HepG2 (cell line): ENCODE results near the gene KRTAP10-8. TPM values are rescaled to one million over a fixed set of nuclear protein-coding genes. Genes with fewer than 3 reads are reported as not detected.

ENCODE experiments used
- ATAC-seq: fragments of 200-7000 bp; cut with Tn5 transposase; 3 replicates; pipeline ENCODE4 v1.9.1; 2020; ENCODE audit warnings: mild to moderate bottlenecking, moderate library complexity
- BruUV-seq: library from RNA; stranded (reverse); fragments of 400-500 nt; replicated peaks from 2 replicates; lab custom pipeline; 2021; lab: Mats Ljungman, UMichigan
- CTCF ChIA-PET: fragments of 300-600 bp; formaldehyde crosslinking; extraction: SDS; loops from one replicate; lab custom pipeline; 2021; ENCODE audit warnings: low total read pairs, inconsistent platforms, low intra/inter-chr PET ratio; lab: Yijun Ruan, JAX
- POLR2A ChIA-PET: fragments of 350-600 bp; sonication (Branson Sonifier 250); formaldehyde crosslinking; loops from one replicate; lab custom pipeline; 2020; ENCODE audit warnings: antibody characterized with exemption, inconsistent platforms; lab: Yijun Ruan, JAX
- DNase-seq: peaks from one replicate; pipeline ENCODE4 v3.0.0-alpha.2; 2015; ENCODE audit warnings: low spot score
- FAIRE-seq: peaks from 3 replicates; lab custom pipeline; 2011; peaks lifted over from hg19 to GRCh38; lab: Jason Lieb, UNC
- H2AFZ ChIP-seq: one replicate; pipeline ENCODE4 v1.6.1; 2011; ENCODE audit warnings: low read length, inconsistent platforms
- H3K27ac ChIP-seq: fragments of 300-600 bp; 3 replicates; pipeline ENCODE4 v1.8.0; 2011; ENCODE audit warnings: mixed run types, mild to moderate bottlenecking, mixed read lengths, low read length, inconsistent platforms; ENCODE audit not compliant: insufficient read depth; ENCODE audit errors: extremely low read length
- H3K27me3 ChIP-seq, 2 experiments: fragments of 200-600 bp in 1 of 2; 2 replicates in 1 of 2; 3 replicates in 1 of 2; pipeline versions ENCODE4 v1.6.0 to v1.8.0; 2011; ENCODE audit warnings: low read length in 2 of 2, mild to moderate bottlenecking in 2 of 2, moderate library complexity in 2 of 2, inconsistent platforms in 1 of 2; ENCODE audit not compliant: insufficient read depth in 2 of 2, control insufficient read depth in 1 of 2
- H3K36me3 ChIP-seq, 2 experiments: fragments of 200-600 bp in 1 of 2; replicated peaks in 1 of 2; 2 replicates in 1 of 2; 3 replicates in 1 of 2; pipeline versions ENCODE4 v1.5.1 to v1.8.0; 2011; ENCODE audit warnings: low read length in 2 of 2, inconsistent platforms in 1 of 2; ENCODE audit not compliant: insufficient read depth in 2 of 2, control insufficient read depth in 1 of 2
- H3K4me1 ChIP-seq: 2 replicates; pipeline ENCODE4 v1.5.1; 2012; ENCODE audit warnings: low read length, inconsistent platforms; ENCODE audit not compliant: insufficient read depth
- H3K4me2 ChIP-seq: 2 replicates; pipeline ENCODE4 v1.6.0; 2011; ENCODE audit warnings: low read depth, low read length, inconsistent platforms
- H3K4me3 ChIP-seq, 3 experiments: fragments of 200-600 bp in 1 of 3; sonication (generic), shearing (Covaris generic) in 1 of 3; replicated peaks in 1 of 3; 2 replicates each; pipeline ENCODE4 v1.5.1; 2011 to 2016; ENCODE audit warnings: low read length in 3 of 3, inconsistent platforms in 2 of 3, low read depth in 2 of 3, mild to moderate bottlenecking in 2 of 3, control low read depth in 1 of 3, mixed read lengths in 1 of 3; ENCODE audit not compliant: insufficient read depth in 1 of 3
- H3K79me2 ChIP-seq: one replicate; pipeline ENCODE4 v1.6.1; 2011; ENCODE audit warnings: low read length, inconsistent platforms; ENCODE audit not compliant: insufficient read depth
- H3K9ac ChIP-seq: 2 replicates; pipeline ENCODE4 v1.6.0; 2011; ENCODE audit warnings: mild to moderate bottlenecking, low read depth, low read length, inconsistent platforms; ENCODE audit not compliant: insufficient read depth
- H3K9me3 ChIP-seq: 2 replicates; pipeline ENCODE4 v1.5.1; 2012; ENCODE audit warnings: mild to moderate bottlenecking, low read length
- H4K20me1 ChIP-seq: 2 replicates; pipeline ENCODE4 v1.6.0; 2011; ENCODE audit warnings: inconsistent platforms, mild to moderate bottlenecking, low read length, moderate library complexity; ENCODE audit not compliant: insufficient read depth
- FOXK1 ChIP-seq: sonication (generic); formaldehyde crosslinking; IDR thresholded peaks from 2 replicates; pipeline ENCODE4 v1.4.0; 2020; ENCODE audit warnings: low read depth, missing genetic modification reagents, borderline replicate concordance
- KMT2B ChIP-seq: IDR thresholded peaks from 2 replicates; pipeline ENCODE4 v1.6.1; 2016; ENCODE audit warnings: missing genetic modification reagents, missing compliant biosample characterization
- NFRKB ChIP-seq: fragments of 450-650 bp; IDR thresholded peaks from 2 replicates; pipeline ENCODE4 v1.6.1; 2017
- PHF8 ChIP-seq: sonication (generic); formaldehyde crosslinking; IDR thresholded peaks from 2 replicates; pipeline ENCODE4 v1.5.0; 2020; ENCODE audit warnings: missing genetic modification reagents
- SATB2 ChIP-seq: sonication (generic); formaldehyde crosslinking; IDR thresholded peaks from 2 replicates; pipeline ENCODE4 v1.5.0; 2020; ENCODE audit warnings: missing genetic modification reagents
- ZNF20 ChIP-seq: sonication (generic); formaldehyde crosslinking; IDR thresholded peaks from 2 replicates; pipeline ENCODE4 v1.4.0; 2020; ENCODE audit warnings: mild to moderate bottlenecking, moderate library complexity, missing genetic modification reagents
- ZNF232 ChIP-seq: sonication (generic); formaldehyde crosslinking; IDR thresholded peaks from 2 replicates; pipeline ENCODE4 v1.4.0; 2020; ENCODE audit warnings: missing genetic modification reagents, borderline replicate concordance
- ZNF335 ChIP-seq: sonication (generic); formaldehyde crosslinking; IDR thresholded peaks from 2 replicates; pipeline ENCODE4 v1.4.0; 2020; ENCODE audit warnings: missing genetic modification reagents
- ZNF550 ChIP-seq: sonication (generic); formaldehyde crosslinking; IDR thresholded peaks from 2 replicates; pipeline ENCODE4 v1.4.0; 2020; ENCODE audit warnings: mild to moderate bottlenecking, missing genetic modification reagents, borderline replicate concordance
- WGBS: methylation state at CpG from one replicate; pipeline ENCODE4 v1.1.6; 2017; ENCODE audit warnings: low lambda C conversion rate; 5-methylcytosine and 5-hydroxymethylcytosine counted together
- in situ Hi-C: cut with HindIII; loops from 2 replicates; pipeline ENCODE4 v1.10.0; 2017; ENCODE audit warnings: low pct_unique_long_range_greater_than_20kb; ENCODE audit not compliant: extremely low pct_ligation_motif_present
- intact Hi-C: fragments of 100-400 bp; cut with micrococcal nuclease; formaldehyde crosslinking; loops from one replicate; pipeline ENCODE4 v1.10.0; 2022; ENCODE audit not compliant: unreplicated experiment
- polyA plus RNA-seq, 8 experiments: library from polyadenylated mRNA; depleted of rRNA in 3 of 8; stranded (reverse) in 7 of 8; unstranded in 1 of 8; fragments of >200 nt; fragmentation: Illumina TruSeq in 4 of 8; extraction: Trizol in 4 of 8; gene quantifications; 2 replicates each; pipeline versions ENCODE4 v1.2.1 to v1.2.3, GENCODE V29; 2011 to 2016; ENCODE audit warnings: low read depth in 4 of 8, missing spikeins in 1 of 8, mixed read lengths in 1 of 8; ENCODE audit not compliant: insufficient read depth in 1 of 8
- total RNA-seq, 5 experiments: library from RNA; depleted of rRNA; stranded (reverse); fragments of >200 nt; fragmentation: Illumina TruSeq; extraction: Trizol; gene quantifications; 2 replicates each; pipeline ENCODE4 v1.2.3, GENCODE V29; 2016; ENCODE audit warnings: low read depth in 1 of 5

KRTAP10-8 gene
- total and polyA plus RNA-seq, 2 of the 13 experiments (the other 11 are each of a cell fraction or from before 2014, with no cell fraction given), result not detected

DNA sequence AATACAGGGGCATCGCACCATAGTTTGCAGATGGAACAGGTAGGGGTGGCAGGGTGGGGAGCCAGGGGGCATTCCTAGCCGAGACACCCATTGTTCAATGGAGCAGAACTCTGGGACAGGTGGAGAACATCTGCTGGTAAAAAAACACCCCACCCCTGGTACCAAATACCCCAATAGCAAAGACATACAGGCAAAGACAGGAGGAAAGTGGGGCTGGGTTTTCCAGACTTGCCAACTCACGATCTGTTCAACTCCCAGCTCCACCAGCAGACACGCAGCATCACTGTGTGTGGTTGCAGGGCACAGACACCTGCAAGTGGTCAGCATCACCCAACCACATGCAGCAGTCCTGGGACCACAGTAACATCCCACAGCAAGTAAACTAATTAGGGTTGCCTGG lies 328 bp upstream of the KRTAP10-8 start:
- Histone ChIP-seq H3K79me2 (no peaks in the 10 kb centered on the region), H3K4me1 (no peaks in the 10 kb centered on the region), H3K36me3 (no peaks in the 10 kb centered on the region), H3K27ac (no peak overlapping the region), H3K27me3 (peaks cover 1 to 22% of the 10 kb centered on the region in 2 experiments; a peak in 3 of 5 replicates), H3K9me3 (peaks cover 24% of the 10 kb centered on the region; the same call in 1 of the 2 replicates), H4K20me1 (no peaks in the 10 kb centered on the region), H3K4me3 (no peak overlapping the region), H3K4me2 (no peak overlapping the region), H2AFZ (no peak overlapping the region), H3K9ac (no peak overlapping the region)
- ATAC-seq (no peak), FAIRE-seq (no peak), DNase-seq (no peak)
- BruUV-seq, result no TSS peak
- WGBS, result 16% methylated on average over 4 of the region's 4 CpGs
- intact Hi-C loops, result no loop called here
- ChIA-PET POLR2A (no interaction called here), CTCF (no interaction called here)
- TF ChIP-seq SATB2 (CRISPR knock-in tag), result no peak
- TF ChIP-seq ZNF232 (CRISPR knock-in tag), result no peak
- no peak for TF ChIP-seq ZNF335 (CRISPR knock-in tag)
- no peak for TF ChIP-seq ZNF550 (CRISPR knock-in tag)
- no peak for TF ChIP-seq PHF8 (CRISPR knock-in tag)
- in situ Hi-C loops, result no loop called here

- no peak overlapping the region for H2AFZ ChIP-seq
- ATAC-seq (no peak), FAIRE-seq (no peak), DNase-seq (no peak)
- H3K9ac ChIP-seq, result no peak overlapping the region
- peaks cover 2 to 28% of the 10 kb centered on the region in 2 experiments; a peak in 3 of 5 replicates for H3K27me3 ChIP-seq
- no TSS peak for BruUV-seq
- in situ Hi-C loops, result no loop called here
- 59% methylated on average over 9 of the region's 13 CpGs for WGBS
- H4K20me1 ChIP-seq, result no peaks in the 10 kb centered on the region
- H3K4me1 ChIP-seq, result no peaks in the 10 kb centered on the region
- no peaks in the 10 kb centered on the region for H3K79me2 ChIP-seq
- H3K27ac ChIP-seq, result no peak overlapping the region
- H3K4me3 ChIP-seq, result no peak overlapping the region
- peaks cover 24% of the 10 kb centered on the region; the same call in 1 of the 2 replicates for H3K9me3 ChIP-seq
- TF ChIP-seq ZNF20 (CRISPR knock-in tag), result no peak
- no peak for TF ChIP-seq FOXK1 (CRISPR knock-in tag)
- no peak for TF ChIP-seq NFRKB
- TF ChIP-seq KMT2B (CRISPR knock-in tag), result no peak
- intact Hi-C loops, result no loop called here
- ChIA-PET POLR2A (no interaction called here), CTCF (no interaction called here)
- no peak overlapping the region for H3K4me2 ChIP-seq
- H3K36me3 ChIP-seq, result no peaks in the 10 kb centered on the region
Measured at GRCh38 chr21:44612669-44613229, 870 bp downstream of the KRTAP10-8 start.
